ENCODE data around the gene SLC9A9.

SLC9A9 gene

DNA sequence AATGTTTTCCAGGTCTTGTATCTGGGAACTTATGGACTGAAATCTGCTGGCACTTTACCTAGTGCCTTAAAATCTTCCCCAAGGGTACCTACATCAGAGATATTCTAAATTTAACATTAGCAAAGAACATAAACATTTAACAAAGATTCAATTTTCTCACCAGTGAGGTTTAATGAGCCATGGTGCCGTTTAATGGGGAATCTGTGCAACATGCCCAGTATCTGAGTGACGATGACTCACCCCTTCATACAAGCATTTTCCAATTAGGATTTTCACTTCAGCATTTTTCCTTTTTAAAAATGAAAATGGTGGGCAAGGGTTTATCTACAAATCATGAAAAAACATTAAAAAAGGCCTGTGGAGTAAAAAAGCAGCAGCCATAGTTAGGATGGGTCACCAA lies 189.4 kb downstream of the SLC9A9 start:
- Mint-ChIP-seq H3K27me3 (ENCODE audit: low read depth, poor library complexity) (no peaks in the 10 kb centered on the region), H3K4me3 (no peak overlapping the region), H3K9me3 (peaks cover 30% of the 10 kb centered on the region), H3K4me1 (no peaks in the 10 kb centered on the region), H3K27ac (no peak overlapping the region), H3K36me3 (ENCODE audit: low read depth) (peaks cover 6% of the 10 kb centered on the region)
- no peak for DNase-seq
- TF ChIP-seq, protein P1, sequence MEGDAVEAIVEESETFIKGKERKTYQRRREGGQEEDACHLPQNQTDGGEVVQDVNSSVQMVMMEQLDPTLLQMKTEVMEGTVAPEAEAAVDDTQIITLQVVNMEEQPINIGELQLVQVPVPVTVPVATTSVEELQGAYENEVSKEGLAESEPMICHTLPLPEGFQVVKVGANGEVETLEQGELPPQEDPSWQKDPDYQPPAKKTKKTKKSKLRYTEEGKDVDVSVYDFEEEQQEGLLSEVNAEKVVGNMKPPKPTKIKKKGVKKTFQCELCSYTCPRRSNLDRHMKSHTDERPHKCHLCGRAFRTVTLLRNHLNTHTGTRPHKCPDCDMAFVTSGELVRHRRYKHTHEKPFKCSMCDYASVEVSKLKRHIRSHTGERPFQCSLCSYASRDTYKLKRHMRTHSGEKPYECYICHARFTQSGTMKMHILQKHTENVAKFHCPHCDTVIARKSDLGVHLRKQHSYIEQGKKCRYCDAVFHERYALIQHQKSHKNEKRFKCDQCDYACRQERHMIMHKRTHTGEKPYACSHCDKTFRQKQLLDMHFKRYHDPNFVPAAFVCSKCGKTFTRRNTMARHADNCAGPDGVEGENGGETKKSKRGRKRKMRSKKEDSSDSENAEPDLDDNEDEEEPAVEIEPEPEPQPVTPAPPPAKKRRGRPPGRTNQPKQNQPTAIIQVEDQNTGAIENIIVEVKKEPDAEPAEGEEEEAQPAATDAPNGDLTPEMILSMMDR (IDR thresholded peaks at IDR 0.05) = no peak

DNA sequence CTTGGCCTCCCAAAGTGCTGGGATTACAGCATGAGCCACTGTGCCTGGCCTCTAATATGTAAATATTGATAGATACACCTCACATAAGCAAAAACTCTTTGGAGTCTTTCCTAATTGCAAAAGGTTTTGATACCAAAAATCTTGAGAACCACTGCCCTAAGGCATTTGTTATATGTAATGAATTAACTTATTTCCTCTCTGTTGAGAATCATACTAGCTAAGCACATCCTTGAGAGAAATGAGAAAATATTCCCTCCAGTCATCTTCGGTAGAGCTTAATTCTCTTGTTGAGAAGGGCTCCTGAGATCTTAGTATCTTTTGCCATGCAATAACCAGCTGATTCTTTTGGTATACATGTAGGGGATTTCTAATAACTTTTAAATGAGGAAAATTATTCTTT lies 190.2 kb downstream of the SLC9A9 start:
- no peak for DNase-seq
- Mint-ChIP-seq H3K4me3 (no peak overlapping the region), H3K27me3 (ENCODE audit: low read depth, poor library complexity) (peaks cover 4% of the 10 kb centered on the region), H3K9me3 (peaks cover 22% of the 10 kb centered on the region), H3K4me1 (no peaks in the 10 kb centered on the region), H3K36me3 (ENCODE audit: low read depth) (no peaks in the 10 kb centered on the region), H3K27ac (no peak overlapping the region)
- TF ChIP-seq, protein P1 (IDR thresholded peaks at IDR 0.05) = no peak

DNA sequence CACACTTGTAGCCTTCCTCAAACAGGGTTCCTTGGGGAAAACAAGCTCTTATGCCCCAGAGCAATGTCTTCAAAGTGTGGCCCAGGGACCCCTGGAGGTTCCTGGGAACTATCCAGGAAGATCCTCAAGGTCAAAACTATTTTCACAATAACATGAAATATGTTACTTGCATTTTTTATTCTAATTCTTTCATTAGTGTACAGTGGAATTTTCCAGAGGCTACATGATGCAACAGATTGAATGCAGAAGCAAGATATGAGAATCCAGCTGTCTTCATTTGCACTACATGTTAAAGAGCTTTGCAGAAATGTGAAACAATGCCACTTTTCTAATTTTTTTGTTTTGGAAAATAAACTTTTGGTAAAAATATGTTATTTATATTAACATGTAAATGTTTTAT lies 190.9 kb downstream of the SLC9A9 start:
- Mint-ChIP-seq H3K27ac (no peak overlapping the region), H3K9me3 (peaks cover 20% of the 10 kb centered on the region), H3K4me1 (no peaks in the 10 kb centered on the region), H3K27me3 (ENCODE audit: low read depth, poor library complexity) (peaks cover 4% of the 10 kb centered on the region), H3K4me3 (no peak overlapping the region), H3K36me3 (ENCODE audit: low read depth) (no peaks in the 10 kb centered on the region)
- DNase-seq = no peak
- TF ChIP-seq, protein P1 (IDR thresholded peaks at IDR 0.05) = no peak

DNA sequence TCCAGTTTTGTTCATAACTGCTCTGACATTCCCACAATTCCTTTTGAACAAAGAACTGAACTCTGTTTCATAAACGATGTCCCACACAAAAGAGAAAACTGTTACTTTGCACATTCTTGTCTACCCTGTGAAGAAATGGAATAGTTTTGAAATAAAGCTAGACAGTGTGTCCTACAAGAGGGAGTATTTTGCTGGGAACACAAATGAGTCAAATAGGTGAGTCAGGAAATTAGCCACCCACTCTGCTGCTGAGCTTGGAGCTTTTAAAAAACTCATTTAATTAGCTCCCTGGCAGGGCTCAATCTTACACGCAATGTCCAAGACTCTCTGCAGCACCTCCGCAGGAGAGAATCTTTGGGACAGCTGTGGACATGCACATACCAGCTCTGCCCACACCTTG lies 193.4 kb downstream of the SLC9A9 start:
- peaks cover 4% of the 10 kb centered on the region for H3K27me3 Mint-ChIP-seq (ENCODE audit: low read depth, poor library complexity)
- peaks cover 1% of the 10 kb centered on the region for H3K9me3 Mint-ChIP-seq
- TF ChIP-seq, protein P1 (IDR thresholded peaks at IDR 0.05) = no peak
- no peak overlapping the region for H3K27ac Mint-ChIP-seq
- no peaks in the 10 kb centered on the region for H3K4me1 Mint-ChIP-seq
- no peak overlapping the region for H3K4me3 Mint-ChIP-seq
- no peak for DNase-seq
- H3K36me3 Mint-ChIP-seq (ENCODE audit: low read depth) = no peaks in the 10 kb centered on the region

DNA sequence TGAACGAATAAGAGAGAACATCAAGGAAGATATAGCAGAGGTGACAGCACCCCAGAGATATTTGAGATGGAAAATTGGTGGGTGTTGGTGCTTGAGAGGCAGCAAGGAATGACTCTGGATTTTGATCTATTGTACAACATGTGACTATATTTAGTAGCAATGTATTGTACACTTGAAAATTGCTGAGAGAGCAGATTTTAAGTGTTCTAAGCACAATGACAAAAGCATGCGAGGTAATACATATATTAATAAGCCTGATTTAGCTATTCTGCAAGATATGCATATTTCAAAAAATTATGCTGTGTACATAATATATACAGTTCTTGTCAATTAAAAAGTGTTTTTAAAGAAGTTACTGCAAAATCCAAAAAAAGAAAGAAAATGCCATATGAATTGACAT lies 194.3 kb downstream of the SLC9A9 start:
- H3K27ac Mint-ChIP-seq = no peak overlapping the region
- TF ChIP-seq, protein P1 (IDR thresholded peaks at IDR 0.05) = no peak
- peaks cover 4% of the 10 kb centered on the region for H3K27me3 Mint-ChIP-seq (ENCODE audit: low read depth, poor library complexity)
- H3K4me3 Mint-ChIP-seq = no peak overlapping the region
- H3K4me1 Mint-ChIP-seq = no peaks in the 10 kb centered on the region
- H3K36me3 Mint-ChIP-seq (ENCODE audit: low read depth) = no peaks in the 10 kb centered on the region
- DNase-seq = no peak
- H3K9me3 Mint-ChIP-seq = no peaks in the 10 kb centered on the region

DNA sequence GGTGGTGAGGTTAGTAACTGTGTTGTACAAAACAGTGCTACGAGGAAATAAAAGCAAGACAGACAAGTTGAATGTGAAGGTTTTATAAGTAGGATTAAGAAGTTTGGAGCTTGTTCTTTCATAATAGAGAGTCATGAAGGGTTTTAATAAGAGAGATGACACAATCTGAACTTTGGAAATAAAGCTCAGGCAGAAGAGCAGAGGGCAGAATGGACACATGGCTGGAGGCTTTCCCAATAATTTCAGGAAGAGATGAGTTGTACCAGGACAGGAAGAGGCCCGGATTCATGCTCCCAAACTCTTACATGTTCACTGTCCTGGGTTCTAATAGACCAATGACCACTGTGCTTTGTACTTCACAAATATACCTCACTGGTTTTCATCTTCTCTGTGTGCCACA lies 194.8 kb downstream of the SLC9A9 start:
- H3K36me3 Mint-ChIP-seq (ENCODE audit: low read depth) = no peaks in the 10 kb centered on the region
- no peaks in the 10 kb centered on the region for H3K9me3 Mint-ChIP-seq
- H3K27me3 Mint-ChIP-seq (ENCODE audit: low read depth, poor library complexity) = peaks cover 4% of the 10 kb centered on the region
- no peak for DNase-seq
- H3K4me1 Mint-ChIP-seq = no peaks in the 10 kb centered on the region
- TF ChIP-seq, protein P1 (IDR thresholded peaks at IDR 0.05) = no peak
- no peak overlapping the region for H3K27ac Mint-ChIP-seq
- no peak overlapping the region for H3K4me3 Mint-ChIP-seq

Measured in nephron progenitor cell (in vitro differentiated cells).